ENCODE data around the gene PCBP3.
"Not testable (repeated sequence)": the region's sequence is repeated elsewhere in the genome, so short reads cannot be mapped to it uniquely, and the experiment has no call there.

PCBP3 gene

DNA sequence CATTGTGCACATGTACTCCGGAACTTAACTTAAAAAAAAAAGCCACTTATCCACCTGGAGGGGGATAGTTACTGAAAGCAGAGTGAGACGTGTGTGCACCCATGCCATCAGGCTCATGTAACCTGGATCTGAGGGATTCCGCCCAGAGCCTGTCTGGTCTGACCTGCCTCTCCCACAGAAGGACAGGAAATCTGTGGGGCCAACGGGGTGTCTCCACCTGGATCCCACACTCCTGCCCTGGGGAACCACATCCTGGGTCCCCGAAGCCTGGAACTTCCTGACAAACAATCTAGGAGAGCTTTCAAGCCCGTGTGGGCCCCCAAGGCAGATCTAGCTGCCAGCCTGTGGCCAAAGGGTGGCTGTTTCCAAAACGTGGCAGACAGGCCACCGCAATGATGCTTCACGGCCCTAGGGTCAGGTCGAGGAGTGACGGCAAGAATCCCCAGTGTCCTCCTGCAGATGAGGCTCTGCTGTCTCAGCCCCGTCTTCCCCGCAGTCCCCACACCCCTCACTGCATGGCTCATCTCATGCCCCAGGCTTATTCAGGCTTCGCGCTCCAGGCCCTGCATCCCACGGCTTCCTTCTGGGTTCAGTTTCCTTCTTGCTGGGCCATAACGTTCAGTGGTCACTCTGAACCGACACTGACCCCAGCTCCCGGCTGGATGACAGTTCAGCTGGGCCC, 21.0 kb upstream of the PCBP3 start:
- Histone ChIP-seq H3K27me3 (ENCODE audit: insufficient read depth, low read depth) (peaks cover 72% of the 10 kb centered on the region), H3K27ac (no peak overlapping the region), H2AFZ (ENCODE audit: low read depth) (no peak overlapping the region), H3K79me2 (ENCODE audit: insufficient read depth, low read depth) (no peaks in the 10 kb centered on the region), H3K4me1 (ENCODE audit: low read depth, poor library complexity, severe bottlenecking) (no peaks in the 10 kb centered on the region), H3K9ac (no peak overlapping the region), H3K36me3 (ENCODE audit: insufficient read depth) (no peaks in the 10 kb centered on the region), H3K4me3 (IDR thresholded peaks at IDR 0.05; ENCODE audit: insufficient read depth, low read depth, low read length) (no peak overlapping the region), H3K4me2 (no peak overlapping the region), H4K20me1 (ENCODE audit: insufficient read depth) (no peaks in the 10 kb centered on the region)
- TF ChIP-seq, protein P1, sequence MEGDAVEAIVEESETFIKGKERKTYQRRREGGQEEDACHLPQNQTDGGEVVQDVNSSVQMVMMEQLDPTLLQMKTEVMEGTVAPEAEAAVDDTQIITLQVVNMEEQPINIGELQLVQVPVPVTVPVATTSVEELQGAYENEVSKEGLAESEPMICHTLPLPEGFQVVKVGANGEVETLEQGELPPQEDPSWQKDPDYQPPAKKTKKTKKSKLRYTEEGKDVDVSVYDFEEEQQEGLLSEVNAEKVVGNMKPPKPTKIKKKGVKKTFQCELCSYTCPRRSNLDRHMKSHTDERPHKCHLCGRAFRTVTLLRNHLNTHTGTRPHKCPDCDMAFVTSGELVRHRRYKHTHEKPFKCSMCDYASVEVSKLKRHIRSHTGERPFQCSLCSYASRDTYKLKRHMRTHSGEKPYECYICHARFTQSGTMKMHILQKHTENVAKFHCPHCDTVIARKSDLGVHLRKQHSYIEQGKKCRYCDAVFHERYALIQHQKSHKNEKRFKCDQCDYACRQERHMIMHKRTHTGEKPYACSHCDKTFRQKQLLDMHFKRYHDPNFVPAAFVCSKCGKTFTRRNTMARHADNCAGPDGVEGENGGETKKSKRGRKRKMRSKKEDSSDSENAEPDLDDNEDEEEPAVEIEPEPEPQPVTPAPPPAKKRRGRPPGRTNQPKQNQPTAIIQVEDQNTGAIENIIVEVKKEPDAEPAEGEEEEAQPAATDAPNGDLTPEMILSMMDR (conservative IDR thresholded peaks at IDR 0.05; ENCODE audit: low read depth, low read length) = no peak

DNA sequence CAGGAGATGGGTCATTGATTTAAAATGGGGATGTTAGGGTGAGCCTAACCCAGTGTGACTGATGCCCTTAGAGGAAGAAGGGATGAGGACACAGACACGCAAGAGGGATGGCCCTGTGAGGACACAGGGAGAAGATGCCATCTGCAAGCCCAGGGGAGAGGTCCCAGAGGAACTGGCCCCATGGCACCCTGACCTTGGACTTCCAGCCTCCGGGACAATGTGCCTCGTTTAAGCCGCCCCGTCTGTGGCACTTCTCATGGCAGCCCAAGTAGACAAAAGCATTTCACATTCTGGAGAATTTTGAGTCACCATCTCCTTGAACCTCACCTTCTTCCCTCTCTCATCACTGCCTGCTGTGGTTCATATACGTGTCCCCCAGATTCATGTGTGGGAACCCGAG, 20.1 kb upstream of the PCBP3 start:
- no peaks in the 10 kb centered on the region for H3K4me1 ChIP-seq (ENCODE audit: low read depth, poor library complexity, severe bottlenecking)
- H3K79me2 ChIP-seq (ENCODE audit: insufficient read depth, low read depth) = no peaks in the 10 kb centered on the region
- no peak overlapping the region for H3K4me2 ChIP-seq
- H2AFZ ChIP-seq (ENCODE audit: low read depth) = no peak overlapping the region
- TF ChIP-seq, protein P1 (conservative IDR thresholded peaks at IDR 0.05; ENCODE audit: low read depth, low read length) = no peak
- H4K20me1 ChIP-seq (ENCODE audit: insufficient read depth) = no peaks in the 10 kb centered on the region
- no peak overlapping the region for H3K9ac ChIP-seq
- H3K4me3 ChIP-seq (IDR thresholded peaks at IDR 0.05; ENCODE audit: insufficient read depth, low read depth, low read length) = no peak overlapping the region
- no peaks in the 10 kb centered on the region for H3K36me3 ChIP-seq (ENCODE audit: insufficient read depth)
- peaks cover 69% of the 10 kb centered on the region for H3K27me3 ChIP-seq (ENCODE audit: insufficient read depth, low read depth)
- H3K27ac ChIP-seq = no peak overlapping the region

DNA sequence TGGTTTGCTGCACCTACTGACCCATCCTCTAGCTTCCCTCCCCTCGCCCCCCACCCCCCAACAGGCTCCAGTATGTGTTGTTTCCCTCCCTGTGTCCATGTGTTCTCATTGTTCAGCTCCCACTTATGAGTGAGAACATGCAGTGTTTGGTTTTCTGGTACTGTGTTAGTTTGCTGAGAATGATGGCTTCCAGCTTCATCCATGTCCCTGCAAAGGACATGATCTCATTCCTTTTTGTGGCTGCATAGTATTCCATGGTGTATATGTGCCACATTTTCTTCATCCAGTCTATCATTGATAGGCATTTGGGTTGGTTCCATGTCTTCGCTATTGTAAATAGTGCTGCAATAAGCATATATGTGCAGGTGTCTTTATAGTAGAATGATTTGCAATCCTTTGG, 17.4 kb upstream of the PCBP3 start:
- H3K27me3 ChIP-seq (ENCODE audit: insufficient read depth, low read depth) = peaks cover 58% of the 10 kb centered on the region
- H4K20me1 ChIP-seq (ENCODE audit: insufficient read depth) = not testable (repeated sequence)

DNA sequence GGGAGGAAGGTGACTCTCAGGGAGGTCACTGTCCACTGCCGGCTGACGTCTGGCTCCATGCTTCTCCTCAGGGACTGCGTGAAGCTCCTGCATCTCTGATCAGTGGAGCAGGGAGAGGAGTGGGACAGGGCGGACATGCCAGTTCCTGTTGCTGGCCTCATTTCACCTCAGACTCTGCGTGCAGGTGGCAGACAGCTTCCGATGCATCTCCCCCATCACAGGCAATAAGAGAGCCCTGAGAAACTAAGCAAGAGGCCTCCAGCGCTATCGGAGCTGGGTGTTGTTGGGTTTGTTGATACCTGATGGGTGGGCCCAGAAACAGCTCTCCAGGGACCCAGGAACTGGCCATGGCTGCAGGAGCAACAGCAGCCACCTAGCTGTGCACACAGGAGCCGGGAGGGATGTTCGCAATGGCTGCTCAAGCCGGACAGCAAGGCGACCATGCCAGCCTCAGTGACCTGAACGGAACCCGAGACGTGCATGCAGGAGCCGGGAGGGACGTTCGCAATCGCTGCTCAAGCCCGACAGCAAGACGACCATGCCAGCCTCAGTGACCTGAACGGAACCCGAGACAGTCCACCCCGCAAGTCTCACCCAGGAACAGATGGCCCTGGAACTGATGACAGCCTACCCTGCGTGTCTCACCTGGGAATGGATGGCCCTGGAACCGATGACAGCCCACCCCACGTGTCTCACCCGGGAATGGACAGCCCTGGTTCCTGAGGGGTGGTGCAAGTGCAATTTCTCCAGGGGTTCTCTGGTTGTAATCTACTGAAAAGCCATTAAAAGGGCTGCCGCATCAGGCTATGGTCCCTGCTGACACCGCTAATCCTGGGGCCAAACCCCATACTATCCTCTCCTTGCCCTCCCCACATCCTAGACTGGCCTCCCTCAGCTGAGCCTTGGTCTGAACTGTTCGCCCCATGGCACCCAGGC, 14.2 kb upstream of the PCBP3 start:
- H3K4me2 ChIP-seq = no peak overlapping the region
- H3K4me1 ChIP-seq (ENCODE audit: low read depth, poor library complexity, severe bottlenecking) = no peaks in the 10 kb centered on the region
- no peaks in the 10 kb centered on the region for H4K20me1 ChIP-seq (ENCODE audit: insufficient read depth)
- H3K79me2 ChIP-seq (ENCODE audit: insufficient read depth, low read depth) = no peaks in the 10 kb centered on the region
- no peaks in the 10 kb centered on the region for H3K36me3 ChIP-seq (ENCODE audit: insufficient read depth)
- no peak overlapping the region for H3K27ac ChIP-seq
- no peak overlapping the region for H3K4me3 ChIP-seq (IDR thresholded peaks at IDR 0.05; ENCODE audit: insufficient read depth, low read depth, low read length)
- no peak overlapping the region for H3K9ac ChIP-seq
- H2AFZ ChIP-seq (ENCODE audit: low read depth) = no peak overlapping the region
- TF ChIP-seq, protein P1 (conservative IDR thresholded peaks at IDR 0.05; ENCODE audit: low read depth, low read length) = no peak
- peaks cover 44% of the 10 kb centered on the region for H3K27me3 ChIP-seq (ENCODE audit: insufficient read depth, low read depth)

More for the DNA sequence above, 17.4 kb upstream of the PCBP3 start:
- not testable (repeated sequence) for H3K4me3 ChIP-seq (IDR thresholded peaks at IDR 0.05; ENCODE audit: insufficient read depth, low read depth, low read length); H3K4me2 ChIP-seq; H3K9ac ChIP-seq; H3K4me1 ChIP-seq (ENCODE audit: low read depth, poor library complexity, severe bottlenecking); H3K36me3 ChIP-seq (ENCODE audit: insufficient read depth); H3K79me2 ChIP-seq (ENCODE audit: insufficient read depth, low read depth); H2AFZ ChIP-seq (ENCODE audit: low read depth); H3K27ac ChIP-seq
